ENCODE results near the gene SIAH1.
"Not testable (repeated sequence)": the region's sequence is repeated elsewhere in the genome, so short reads cannot be mapped to it uniquely, and the experiment has no call there.

DNA sequence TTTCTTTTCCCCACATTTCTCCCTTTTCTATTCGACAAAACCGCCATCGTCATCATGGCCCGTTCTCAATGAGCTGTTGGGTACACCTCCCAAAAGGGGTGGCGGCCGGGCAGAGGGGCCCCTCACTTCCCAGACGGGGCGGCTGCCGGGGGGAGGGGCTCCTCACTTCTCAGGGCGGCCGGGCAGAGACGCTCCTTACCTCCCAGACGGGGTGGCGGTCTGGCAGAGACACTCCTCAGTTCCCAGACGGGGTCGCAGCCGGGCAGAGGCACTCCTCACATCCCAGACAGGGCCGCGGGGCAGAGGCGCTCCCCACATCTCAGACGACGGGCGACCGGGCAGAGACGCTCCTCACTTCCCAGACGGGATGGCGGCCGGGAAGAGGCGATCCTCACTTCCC is 31.4 kb upstream of the SIAH1 start:
- TF ChIP-seq, protein P1, sequence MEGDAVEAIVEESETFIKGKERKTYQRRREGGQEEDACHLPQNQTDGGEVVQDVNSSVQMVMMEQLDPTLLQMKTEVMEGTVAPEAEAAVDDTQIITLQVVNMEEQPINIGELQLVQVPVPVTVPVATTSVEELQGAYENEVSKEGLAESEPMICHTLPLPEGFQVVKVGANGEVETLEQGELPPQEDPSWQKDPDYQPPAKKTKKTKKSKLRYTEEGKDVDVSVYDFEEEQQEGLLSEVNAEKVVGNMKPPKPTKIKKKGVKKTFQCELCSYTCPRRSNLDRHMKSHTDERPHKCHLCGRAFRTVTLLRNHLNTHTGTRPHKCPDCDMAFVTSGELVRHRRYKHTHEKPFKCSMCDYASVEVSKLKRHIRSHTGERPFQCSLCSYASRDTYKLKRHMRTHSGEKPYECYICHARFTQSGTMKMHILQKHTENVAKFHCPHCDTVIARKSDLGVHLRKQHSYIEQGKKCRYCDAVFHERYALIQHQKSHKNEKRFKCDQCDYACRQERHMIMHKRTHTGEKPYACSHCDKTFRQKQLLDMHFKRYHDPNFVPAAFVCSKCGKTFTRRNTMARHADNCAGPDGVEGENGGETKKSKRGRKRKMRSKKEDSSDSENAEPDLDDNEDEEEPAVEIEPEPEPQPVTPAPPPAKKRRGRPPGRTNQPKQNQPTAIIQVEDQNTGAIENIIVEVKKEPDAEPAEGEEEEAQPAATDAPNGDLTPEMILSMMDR (IDR thresholded peaks at IDR 0.05) = not testable (repeated sequence)
- not testable (repeated sequence) for TF ChIP-seq POLR2A (IDR thresholded peaks at IDR 0.05)

Data from adrenal gland (tissue), 5 donors.